GM18520 (cell line): ENCODE measurements around the gene KLHDC1.
"Not testable (repeated sequence)": the region's sequence is repeated elsewhere in the genome, so short reads cannot be mapped to it uniquely, and the experiment has no call there.

Source experiments
- ATAC-seq: cut with Tn5 transposase; IDR thresholded peaks from one replicate; pipeline ENCODE4 v1.9.1; 2021; ENCODE audit not compliant: unreplicated experiment

The KLHDC1 gene

GRCh38 chr14:49692811-49693734 is at the start of gene KLHDC1:
TSS of gene KLHDC1 (plus strand) at chr14:49693120. CDS start at chr14:49693195, 75 bp downstream.
- ATAC-seq, result peak; percentile 45

- ATAC-seq, result no peak
Observed at GRCh38 chr14:49653508-49653907, 39.4 kb upstream of the KLHDC1 start.

GRCh38 chr14:49654511-49654910 is 38.4 kb upstream of the KLHDC1 start:
- no peak for ATAC-seq

- not testable (repeated sequence) for ATAC-seq
Observed at GRCh38 chr14:49657500-49657899, 35.4 kb upstream of the KLHDC1 start.

GRCh38 chr14:49659526-49660455 is 33.1 kb upstream of the KLHDC1 start:
- no peak for ATAC-seq

GRCh38 chr14:49670475-49670874 is 22.4 kb upstream of the KLHDC1 start:
- ATAC-seq, result no peak

- ATAC-seq, result no peak
Observed at GRCh38 chr14:49673586-49673985, 19.3 kb upstream of the KLHDC1 start.

GRCh38 chr14:49677643-49678042 is 15.3 kb upstream of the KLHDC1 start:
- ATAC-seq, result no peak

- ATAC-seq, result no peak
Observed at GRCh38 chr14:49679271-49679670, 13.6 kb upstream of the KLHDC1 start.

- no peak for ATAC-seq
Observed at GRCh38 chr14:49686425-49686824, 6.5 kb upstream of the KLHDC1 start.

- ATAC-seq, result peak; percentile 80
Observed at GRCh38 chr14:49687942-49688700, 4.8 kb upstream of the KLHDC1 start, which contains the start of gene POLE2. TSS of gene POLE2 (minus strand) at chr14:49688214. CDS start at chr14:49688203, 11 bp downstream.

GRCh38 chr14:49688701-49689030 is 4.3 kb upstream of the KLHDC1 start:
- no peak for ATAC-seq

GRCh38 chr14:49691031-49691430 is 1.9 kb upstream of the KLHDC1 start:
- ATAC-seq, result no peak

- ATAC-seq, result no peak
Observed at GRCh38 chr14:49692193-49692757, 645 bp upstream of the KLHDC1 start.

- ATAC-seq, result not testable (repeated sequence)
Observed at GRCh38 chr14:49693735-49694124, 810 bp downstream of the KLHDC1 start.

- no peak for ATAC-seq
Observed at GRCh38 chr14:49702725-49703124, 9.8 kb downstream of the KLHDC1 start.

- no peak for ATAC-seq
Observed at GRCh38 chr14:49703965-49704364, 11.0 kb downstream of the KLHDC1 start.

GRCh38 chr14:49704471-49704870 is 11.6 kb downstream of the KLHDC1 start:
- ATAC-seq, result not testable (repeated sequence)

- ATAC-seq, result not testable (repeated sequence)
Observed at GRCh38 chr14:49710993-49711392, 18.1 kb downstream of the KLHDC1 start.

- ATAC-seq, result no peak
Observed at GRCh38 chr14:49720744-49721143, 27.8 kb downstream of the KLHDC1 start.
